GM18499 (cell line): ENCODE data around the gene TLE4.

Experiments
- ATAC-seq: cut with Tn5 transposase; IDR thresholded peaks from one replicate; pipeline ENCODE4 v1.9.1; 2021; ENCODE audit warnings: moderate number of reproducible peaks; ENCODE audit not compliant: insufficient read depth, unreplicated experiment

Gene TLE4

GRCh38 chr9:79570448-79571308, 1.1 kb upstream of the TLE4 start:
- ATAC-seq, result no peak

- no peak for ATAC-seq
These were observed 355 bp downstream of the TLE4 start for GRCh38 chr9:79572032-79572607.

- no peak for ATAC-seq
These were observed 1.0 kb downstream of the TLE4 start for GRCh38 chr9:79572608-79573411.

GRCh38 chr9:79573412-79573923, 1.7 kb downstream of the TLE4 start:
- ATAC-seq, result no peak

- ATAC-seq, result no peak
These were observed 2.4 kb downstream of the TLE4 start for GRCh38 chr9:79574136-79574535.

- ATAC-seq, result no peak
These were observed 3.0 kb downstream of the TLE4 start for GRCh38 chr9:79574781-79575180.

- no peak for ATAC-seq
These were observed 3.8 kb downstream of the TLE4 start for GRCh38 chr9:79575547-79575946.

GRCh38 chr9:79577969-79578723, 6.4 kb downstream of the TLE4 start:
- no peak for ATAC-seq

- no peak for ATAC-seq
These were observed 7.1 kb downstream of the TLE4 start for GRCh38 chr9:79578891-79579290.

GRCh38 chr9:79579624-79580023, 7.9 kb downstream of the TLE4 start:
- no peak for ATAC-seq

GRCh38 chr9:79580055-79580454, 8.3 kb downstream of the TLE4 start:
- no peak for ATAC-seq

- no peak for ATAC-seq
These were observed 9.6 kb downstream of the TLE4 start for GRCh38 chr9:79581388-79581787.

GRCh38 chr9:79581794-79582193, 10.0 kb downstream of the TLE4 start:
- no peak for ATAC-seq

GRCh38 chr9:79583952-79584654, 12.3 kb downstream of the TLE4 start:
- no peak for ATAC-seq

- no peak for ATAC-seq
These were observed 12.9 kb downstream of the TLE4 start for GRCh38 chr9:79584655-79584982.

GRCh38 chr9:79588488-79589223, 16.9 kb downstream of the TLE4 start:
- ATAC-seq, result no peak

- ATAC-seq, result no peak
These were observed 19.7 kb downstream of the TLE4 start for GRCh38 chr9:79591458-79591857.

- no peak for ATAC-seq
These were observed 21.1 kb downstream of the TLE4 start for GRCh38 chr9:79592726-79593493.
